GM23248 (cell line): Measurements from ENCODE around the gene PLAAT2.

Experiments used
- EZH2 ChIP-seq: fragments of 200-600 bp; sonication (generic); IDR thresholded peaks from 2 replicates; pipeline ENCODE4 v1.6.1; 2018; ENCODE audit warnings: antibody characterized with exemption, mild to moderate bottlenecking; ENCODE audit not compliant: insufficient read depth, poor library complexity, severe bottlenecking
- EZH2phosphoT487 ChIP-seq: fragments of 200-600 bp; sonication (generic); IDR thresholded peaks from 2 replicates; pipeline ENCODE4 v1.6.1; 2018; ENCODE audit warnings: antibody characterized with exemption, moderate library complexity, mild to moderate bottlenecking, low read depth; ENCODE audit not compliant: insufficient read depth

DNA sequence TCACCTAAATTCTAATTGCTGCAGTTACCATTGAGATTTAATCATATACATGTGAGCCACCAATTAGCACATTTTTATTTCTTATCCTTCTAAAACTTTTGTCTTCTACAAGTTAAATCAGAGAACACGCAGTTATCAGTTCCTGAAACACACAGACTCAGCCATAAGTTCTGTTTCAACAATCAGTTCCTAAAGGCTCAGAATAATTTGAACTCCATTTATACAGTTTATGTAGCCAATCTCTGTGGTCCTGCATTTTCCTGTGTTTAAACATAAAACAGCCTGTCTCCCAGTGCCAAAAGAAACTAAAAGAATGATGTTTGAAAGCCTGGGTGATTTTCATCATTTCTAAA is 48.2 kb upstream of the PLAAT2 start:
- no peak for TF ChIP-seq EZH2phosphoT487
- TF ChIP-seq EZH2: no peak
